Measurements from ENCODE around the gene SHISA9.

- TF ChIP-seq, protein P1, sequence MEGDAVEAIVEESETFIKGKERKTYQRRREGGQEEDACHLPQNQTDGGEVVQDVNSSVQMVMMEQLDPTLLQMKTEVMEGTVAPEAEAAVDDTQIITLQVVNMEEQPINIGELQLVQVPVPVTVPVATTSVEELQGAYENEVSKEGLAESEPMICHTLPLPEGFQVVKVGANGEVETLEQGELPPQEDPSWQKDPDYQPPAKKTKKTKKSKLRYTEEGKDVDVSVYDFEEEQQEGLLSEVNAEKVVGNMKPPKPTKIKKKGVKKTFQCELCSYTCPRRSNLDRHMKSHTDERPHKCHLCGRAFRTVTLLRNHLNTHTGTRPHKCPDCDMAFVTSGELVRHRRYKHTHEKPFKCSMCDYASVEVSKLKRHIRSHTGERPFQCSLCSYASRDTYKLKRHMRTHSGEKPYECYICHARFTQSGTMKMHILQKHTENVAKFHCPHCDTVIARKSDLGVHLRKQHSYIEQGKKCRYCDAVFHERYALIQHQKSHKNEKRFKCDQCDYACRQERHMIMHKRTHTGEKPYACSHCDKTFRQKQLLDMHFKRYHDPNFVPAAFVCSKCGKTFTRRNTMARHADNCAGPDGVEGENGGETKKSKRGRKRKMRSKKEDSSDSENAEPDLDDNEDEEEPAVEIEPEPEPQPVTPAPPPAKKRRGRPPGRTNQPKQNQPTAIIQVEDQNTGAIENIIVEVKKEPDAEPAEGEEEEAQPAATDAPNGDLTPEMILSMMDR (IDR thresholded peaks at IDR 0.05): no peak
- no peak for TF ChIP-seq POLR2A (IDR thresholded peaks at IDR 0.05)
Observed at GRCh38 chr16:13041646-13042290, 140.4 kb downstream of the SHISA9 start.
